Measurements from ENCODE around the gene SNAP29. TPM values are rescaled to one million over a fixed set of nuclear protein-coding genes. Genes with fewer than 3 reads are reported as not detected.

SNAP29 gene
- total and polyA plus RNA-seq, 4 experiments from 2014 or later, result 18.8 to 27.8 (median 25.3) TPM

GRCh38 chr22:20875296-20875695, 16.5 kb downstream of the SNAP29 start:
- POLR2A ChIA-PET (ENCODE audit: partially characterized antibody), result no interaction called here
- Mint-ChIP-seq H3K9me3 (no peaks in the 10 kb centered on the region), H3K4me1 (peaks cover 0 to 2% (median under 1%) of the 10 kb centered on the region in 4 donors), H3K36me3 (peaks cover 12 to 31% of the 10 kb centered on the region in 2 donors), H3K27ac (peak overlapping the region in 4 of 7 donors; percentile 9 to 65 (median 37)), H3K27me3 (no peaks in the 10 kb centered on the region), H3K4me3 (no peak overlapping the region)
- Histone ChIP-seq H3K27ac (ENCODE audit: low read depth, low read length) (no peak overlapping the region), H3K9me3 (ENCODE audit: control insufficient read depth in 1 of 2, low read length in 2 of 2) (no peaks in the 10 kb centered on the region), H3K4me3 (ENCODE audit: low read length in 2 of 2) (no peak overlapping the region), H3K27me3 (ENCODE audit: insufficient read depth, low read length) (no peaks in the 10 kb centered on the region), H3K36me3 (ENCODE audit: insufficient read depth, low read length) (peaks cover 18% of the 10 kb centered on the region), H3K4me1 (ENCODE audit: insufficient read depth, low read length) (no peaks in the 10 kb centered on the region)
- intact Hi-C loops (cut with micrococcal nuclease), result no loop called here
- DNase-seq, result no peak
- CTCF ChIA-PET (ENCODE audit: partially characterized antibody), result no interaction called here

- no peaks in the 10 kb centered on the region for H3K4me1 ChIP-seq (ENCODE audit: insufficient read depth, low read length)
- DNase-seq, result no peak
- no peak overlapping the region for H3K4me3 ChIP-seq (ENCODE audit: low read length in 2 of 2)
- Mint-ChIP-seq H3K4me1 (peaks cover 0 to 3% (median under 1%) of the 10 kb centered on the region in 4 donors), H3K4me3 (no peak overlapping the region), H3K27me3 (no peaks in the 10 kb centered on the region), H3K36me3 (peaks cover 27 to 44% of the 10 kb centered on the region in 2 donors), H3K27ac (no peak overlapping the region), H3K9me3 (no peaks in the 10 kb centered on the region)
- H3K9me3 ChIP-seq (ENCODE audit: control insufficient read depth in 1 of 2, low read length in 2 of 2), result no peaks in the 10 kb centered on the region
- no peak overlapping the region for H3K27ac ChIP-seq (ENCODE audit: low read depth, low read length)
- ChIA-PET POLR2A (ENCODE audit: partially characterized antibody) (no interaction called here), CTCF (ENCODE audit: partially characterized antibody) (interaction anchor here (1.8 kb wide), 1 partner anchor 8 kb away, joined by 5 read pairs; no protein-coding TSS in a partner anchor)
- H3K27me3 ChIP-seq (ENCODE audit: insufficient read depth, low read length), result no peaks in the 10 kb centered on the region
- peaks cover 29% of the 10 kb centered on the region for H3K36me3 ChIP-seq (ENCODE audit: insufficient read depth, low read length)
- intact Hi-C loops (cut with micrococcal nuclease), result no loop called here
Observed at GRCh38 chr22:20877715-20878114, 18.9 kb downstream of the SNAP29 start.

GRCh38 chr22:20881231-20881630, 22.4 kb downstream of the SNAP29 start:
- Mint-ChIP-seq H3K9me3 (no peaks in the 10 kb centered on the region), H3K27me3 (no peaks in the 10 kb centered on the region), H3K27ac (peak overlapping the region in 1 of 7 donors; percentile 59), H3K36me3 (peaks cover 39 to 57% of the 10 kb centered on the region in 2 donors), H3K4me1 (peaks cover 0 to 1% (median 0%) of the 10 kb centered on the region in 4 donors), H3K4me3 (no peak overlapping the region)
- no peaks in the 10 kb centered on the region for H3K9me3 ChIP-seq (ENCODE audit: control insufficient read depth in 1 of 2, low read length in 2 of 2)
- peaks cover 28% of the 10 kb centered on the region for H3K36me3 ChIP-seq (ENCODE audit: insufficient read depth, low read length)
- no peak for DNase-seq
- H3K27ac ChIP-seq (ENCODE audit: low read depth, low read length), result no peak overlapping the region
- intact Hi-C loops (cut with micrococcal nuclease), result loop anchor here (10.0 kb wide), 1 partner anchor 64 kb away; no protein-coding TSS in a partner anchor
- no peaks in the 10 kb centered on the region for H3K4me1 ChIP-seq (ENCODE audit: insufficient read depth, low read length)
- no peak overlapping the region for H3K4me3 ChIP-seq (ENCODE audit: low read length in 2 of 2)
- ChIA-PET CTCF (ENCODE audit: partially characterized antibody) (no interaction called here), POLR2A (ENCODE audit: partially characterized antibody) (interaction anchor here (1.1 kb wide), 1 partner anchor 22 kb away, joined by 3 read pairs; no protein-coding TSS in a partner anchor)
- H3K27me3 ChIP-seq (ENCODE audit: insufficient read depth, low read length), result no peaks in the 10 kb centered on the region

- peaks cover 0 to 1% (median 0%) of the 10 kb centered on the region in 4 donors for H3K4me1 Mint-ChIP-seq
- H3K4me1 ChIP-seq (ENCODE audit: insufficient read depth, low read length), result no peaks in the 10 kb centered on the region
- no peaks in the 10 kb centered on the region for H3K9me3 Mint-ChIP-seq
- no peaks in the 10 kb centered on the region for H3K27me3 ChIP-seq (ENCODE audit: insufficient read depth, low read length)
- H3K4me3 ChIP-seq (ENCODE audit: low read length in 2 of 2), result no peak overlapping the region
- intact Hi-C loops (cut with micrococcal nuclease), result loop anchor here (10.0 kb wide), 1 partner anchor 63 kb away; no protein-coding TSS in a partner anchor
- no peaks in the 10 kb centered on the region for H3K9me3 ChIP-seq (ENCODE audit: control insufficient read depth in 1 of 2, low read length in 2 of 2)
- no peak overlapping the region for H3K4me3 Mint-ChIP-seq
- ChIA-PET POLR2A (ENCODE audit: partially characterized antibody) (no interaction called here), CTCF (ENCODE audit: partially characterized antibody) (no interaction called here)
- no peaks in the 10 kb centered on the region for H3K27me3 Mint-ChIP-seq
- H3K27ac ChIP-seq (ENCODE audit: low read depth, low read length), result no peak overlapping the region
- peaks cover 37 to 52% of the 10 kb centered on the region in 2 donors for H3K36me3 Mint-ChIP-seq
- peaks cover 29% of the 10 kb centered on the region for H3K36me3 ChIP-seq (ENCODE audit: insufficient read depth, low read length)
- H3K27ac Mint-ChIP-seq, result no peak overlapping the region
- DNase-seq, result no peak
Observed at GRCh38 chr22:20881869-20882815, 23.3 kb downstream of the SNAP29 start.

GRCh38 chr22:20882855-20883254, 24.0 kb downstream of the SNAP29 start:
- H3K27ac Mint-ChIP-seq, result no peak overlapping the region
- H3K4me3 ChIP-seq (ENCODE audit: low read length in 2 of 2), result no peak overlapping the region
- H3K27ac ChIP-seq (ENCODE audit: low read depth, low read length), result no peak overlapping the region
- CTCF ChIA-PET (ENCODE audit: partially characterized antibody), result no interaction called here
- H3K27me3 ChIP-seq (ENCODE audit: insufficient read depth, low read length), result no peaks in the 10 kb centered on the region
- peaks cover 0 to 1% (median 0%) of the 10 kb centered on the region in 4 donors for H3K4me1 Mint-ChIP-seq
- H3K36me3 Mint-ChIP-seq, result peaks cover 44 to 56% of the 10 kb centered on the region in 2 donors
- peaks cover 34% of the 10 kb centered on the region for H3K36me3 ChIP-seq (ENCODE audit: insufficient read depth, low read length)
- no peaks in the 10 kb centered on the region for H3K9me3 Mint-ChIP-seq
- POLR2A ChIA-PET (ENCODE audit: partially characterized antibody), result no interaction called here
- H3K4me3 Mint-ChIP-seq, result no peak overlapping the region
- H3K9me3 ChIP-seq (ENCODE audit: control insufficient read depth in 1 of 2, low read length in 2 of 2), result no peaks in the 10 kb centered on the region
- no peaks in the 10 kb centered on the region for H3K4me1 ChIP-seq (ENCODE audit: insufficient read depth, low read length)
- no peak for DNase-seq
- no peaks in the 10 kb centered on the region for H3K27me3 Mint-ChIP-seq
- intact Hi-C loops (cut with micrococcal nuclease), result loop anchor here (10.0 kb wide), 1 partner anchor 62 kb away; no protein-coding TSS in a partner anchor

GRCh38 chr22:20884454-20884853, 25.6 kb downstream of the SNAP29 start:
- peak overlapping the region in 2 of 7 donors; percentile 20 to 22 for H3K27ac Mint-ChIP-seq
- intact Hi-C loops (cut with micrococcal nuclease), result loop anchor here (10.0 kb wide), 1 partner anchor 60 kb away; no protein-coding TSS in a partner anchor
- Histone ChIP-seq H3K4me3 (ENCODE audit: low read length in 2 of 2) (no peak overlapping the region), H3K27me3 (ENCODE audit: insufficient read depth, low read length) (no peaks in the 10 kb centered on the region), H3K36me3 (ENCODE audit: insufficient read depth, low read length) (peaks cover 50% of the 10 kb centered on the region), H3K9me3 (ENCODE audit: control insufficient read depth in 1 of 2, low read length in 2 of 2) (no peaks in the 10 kb centered on the region), H3K4me1 (ENCODE audit: insufficient read depth, low read length) (no peaks in the 10 kb centered on the region), H3K27ac (ENCODE audit: low read depth, low read length) (no peak overlapping the region)
- H3K36me3 Mint-ChIP-seq, result peaks cover 55 to 64% of the 10 kb centered on the region in 2 donors
- H3K4me1 Mint-ChIP-seq, result peaks cover 0 to 1% (median 0%) of the 10 kb centered on the region in 4 donors
- POLR2A ChIA-PET (ENCODE audit: partially characterized antibody), result no interaction called here
- CTCF ChIA-PET (ENCODE audit: partially characterized antibody), result no interaction called here
- H3K9me3 Mint-ChIP-seq, result no peaks in the 10 kb centered on the region
- no peak overlapping the region for H3K4me3 Mint-ChIP-seq
- DNase-seq, result no peak
- no peaks in the 10 kb centered on the region for H3K27me3 Mint-ChIP-seq

GRCh38 chr22:20885017-20885556, 26.3 kb downstream of the SNAP29 start:
- ChIA-PET CTCF (ENCODE audit: partially characterized antibody) (interaction anchor here (1.0 kb wide), 1 partner anchor 8 kb away, joined by 5 read pairs; no protein-coding TSS in a partner anchor), POLR2A (ENCODE audit: partially characterized antibody) (no interaction called here)
- Histone ChIP-seq H3K4me1 (ENCODE audit: insufficient read depth, low read length) (no peaks in the 10 kb centered on the region), H3K27me3 (ENCODE audit: insufficient read depth, low read length) (no peaks in the 10 kb centered on the region), H3K4me3 (ENCODE audit: low read length in 2 of 2) (no peak overlapping the region), H3K27ac (ENCODE audit: low read depth, low read length) (no peak overlapping the region), H3K9me3 (ENCODE audit: control insufficient read depth in 1 of 2, low read length in 2 of 2) (no peaks in the 10 kb centered on the region), H3K36me3 (ENCODE audit: insufficient read depth, low read length) (peaks cover 56% of the 10 kb centered on the region)
- Mint-ChIP-seq H3K4me3 (no peak overlapping the region), H3K27me3 (no peaks in the 10 kb centered on the region), H3K27ac (peak overlapping the region in 2 of 7 donors; percentile 11 to 18), H3K36me3 (peaks cover 61 to 69% of the 10 kb centered on the region in 2 donors), H3K9me3 (no peaks in the 10 kb centered on the region), H3K4me1 (peaks cover 0 to 1% (median 0%) of the 10 kb centered on the region in 4 donors)
- DNase-seq, result no peak
- intact Hi-C loops (cut with micrococcal nuclease), result loop anchor here (10.0 kb wide), 1 partner anchor 60 kb away; no protein-coding TSS in a partner anchor
